ENCODE data around the gene CPLX1. TPM values are rescaled to one million over a fixed set of nuclear protein-coding genes. Genes with fewer than 3 reads are reported as not detected.

CPLX1 gene
- 115 TPM for total RNA-seq (ENCODE audit: unreplicated experiment)
- long read RNA-seq, partial matches to known transcripts: 0 of 3 reads
- long read RNA-seq, other reads (novel, unspliced or antisense): 2 of 3 reads

DNA sequence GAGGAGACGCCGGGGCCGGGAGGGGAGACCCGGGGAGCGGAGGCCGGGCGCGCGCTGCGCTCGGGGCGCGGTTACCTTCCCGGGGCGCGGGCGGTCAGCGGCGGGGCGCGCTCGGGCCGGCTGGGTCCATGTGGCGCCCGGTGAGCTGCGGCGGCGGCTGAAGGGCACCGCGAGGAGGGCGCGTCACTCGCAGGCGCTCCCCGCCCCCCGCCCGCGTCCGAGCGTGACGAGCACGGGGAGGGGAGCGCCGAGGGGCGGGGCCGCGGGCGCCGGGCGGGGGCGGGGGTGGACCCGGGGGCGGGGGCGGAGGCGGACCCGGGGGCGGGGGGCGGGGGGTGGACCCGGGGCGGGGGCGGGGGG, at the start of gene CPLX1:
TSS of gene CPLX1 (minus strand) at position 159 of the 360 bp plus-strand sequence. CDS start 1,607 bp downstream, outside the sequence.
- DNase-seq: peak; percentile 82
- Mint-ChIP-seq H3K4me3 (ENCODE audit: unreplicated experiment) (peak within 1 kb of the TSS; percentile 83), H3K27me3 (ENCODE audit: unreplicated experiment) (peaks cover 19% of the 10 kb centered on the region), H3K36me3 (ENCODE audit: unreplicated experiment) (peaks cover 8% of the 10 kb centered on the region), H3K4me1 (ENCODE audit: low read depth, unreplicated experiment) (peaks cover 7% of the 10 kb centered on the region), H3K9me3 (ENCODE audit: unreplicated experiment) (peaks cover 11% of the 10 kb centered on the region), H3K27ac (ENCODE audit: unreplicated experiment) (no peak within 1 kb of the TSS)
- TF ChIP-seq CTCF (IDR thresholded peaks at IDR 0.05; ENCODE audit: partially characterized antibody, unreplicated experiment): no peak

DNA sequence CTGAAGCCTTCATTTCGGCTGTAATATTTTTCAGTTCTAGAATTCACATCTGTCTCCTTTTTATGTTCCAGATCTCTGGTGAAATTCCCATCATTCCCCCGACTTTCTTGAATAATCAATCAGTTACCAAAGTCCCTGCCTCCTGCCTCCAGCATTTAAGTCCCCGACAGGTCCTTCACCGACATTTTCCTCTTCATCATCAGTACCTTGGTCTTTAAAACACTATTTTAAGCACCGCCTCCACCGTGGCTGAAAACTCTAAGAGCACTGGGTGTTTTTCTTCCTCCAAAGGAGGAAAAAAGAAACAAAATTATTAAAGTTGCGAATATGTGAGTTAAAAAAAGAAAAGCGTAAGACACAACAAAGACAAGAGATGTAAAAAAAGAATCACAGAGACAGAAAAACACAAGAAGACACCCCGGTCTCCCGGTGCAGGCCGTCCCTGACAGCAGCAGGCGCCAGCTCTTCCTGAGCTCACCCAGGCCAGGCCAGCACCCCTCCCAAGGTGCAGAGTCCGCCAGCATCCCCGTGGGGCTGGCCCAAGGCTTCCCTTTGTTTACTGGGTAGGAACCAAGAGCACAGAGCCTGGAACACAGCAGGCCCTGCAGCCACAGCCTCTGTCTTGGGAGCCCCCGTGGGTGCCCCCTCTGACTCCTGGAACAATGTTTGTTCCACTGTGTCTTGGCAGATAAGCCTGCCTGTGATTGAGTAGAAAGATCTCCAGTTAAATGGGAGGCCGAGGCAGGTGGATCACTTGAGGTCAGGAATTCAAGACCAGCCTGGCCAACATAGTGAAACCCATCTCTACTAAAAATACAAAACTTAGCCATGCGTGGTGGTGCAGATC, 49.3 kb upstream of the CPLX1 start:
- DNase-seq: no peak
- H3K27me3 Mint-ChIP-seq (ENCODE audit: unreplicated experiment): peaks cover 12% of the 10 kb centered on the region
- H3K9me3 Mint-ChIP-seq (ENCODE audit: unreplicated experiment): peaks cover 17% of the 10 kb centered on the region
- TF ChIP-seq CTCF (IDR thresholded peaks at IDR 0.05; ENCODE audit: partially characterized antibody, unreplicated experiment): no peak
- H3K27ac Mint-ChIP-seq (ENCODE audit: unreplicated experiment): no peak overlapping the region
- H3K4me3 Mint-ChIP-seq (ENCODE audit: unreplicated experiment): no peak overlapping the region
- peaks cover 8% of the 10 kb centered on the region for H3K36me3 Mint-ChIP-seq (ENCODE audit: unreplicated experiment)
- H3K4me1 Mint-ChIP-seq (ENCODE audit: low read depth, unreplicated experiment): peaks cover 12% of the 10 kb centered on the region

GRCh38 chr4:874056-874455, 48.1 kb upstream of the CPLX1 start:
- no peak for TF ChIP-seq CTCF (IDR thresholded peaks at IDR 0.05; ENCODE audit: partially characterized antibody, unreplicated experiment)
- Mint-ChIP-seq H3K4me3 (ENCODE audit: unreplicated experiment) (no peak overlapping the region), H3K4me1 (ENCODE audit: low read depth, unreplicated experiment) (peaks cover 10% of the 10 kb centered on the region), H3K36me3 (ENCODE audit: unreplicated experiment) (peaks cover 12% of the 10 kb centered on the region), H3K9me3 (ENCODE audit: unreplicated experiment) (peaks cover 17% of the 10 kb centered on the region), H3K27ac (ENCODE audit: unreplicated experiment) (no peak overlapping the region), H3K27me3 (ENCODE audit: unreplicated experiment) (peaks cover 16% of the 10 kb centered on the region)
- no peak for DNase-seq

DNA sequence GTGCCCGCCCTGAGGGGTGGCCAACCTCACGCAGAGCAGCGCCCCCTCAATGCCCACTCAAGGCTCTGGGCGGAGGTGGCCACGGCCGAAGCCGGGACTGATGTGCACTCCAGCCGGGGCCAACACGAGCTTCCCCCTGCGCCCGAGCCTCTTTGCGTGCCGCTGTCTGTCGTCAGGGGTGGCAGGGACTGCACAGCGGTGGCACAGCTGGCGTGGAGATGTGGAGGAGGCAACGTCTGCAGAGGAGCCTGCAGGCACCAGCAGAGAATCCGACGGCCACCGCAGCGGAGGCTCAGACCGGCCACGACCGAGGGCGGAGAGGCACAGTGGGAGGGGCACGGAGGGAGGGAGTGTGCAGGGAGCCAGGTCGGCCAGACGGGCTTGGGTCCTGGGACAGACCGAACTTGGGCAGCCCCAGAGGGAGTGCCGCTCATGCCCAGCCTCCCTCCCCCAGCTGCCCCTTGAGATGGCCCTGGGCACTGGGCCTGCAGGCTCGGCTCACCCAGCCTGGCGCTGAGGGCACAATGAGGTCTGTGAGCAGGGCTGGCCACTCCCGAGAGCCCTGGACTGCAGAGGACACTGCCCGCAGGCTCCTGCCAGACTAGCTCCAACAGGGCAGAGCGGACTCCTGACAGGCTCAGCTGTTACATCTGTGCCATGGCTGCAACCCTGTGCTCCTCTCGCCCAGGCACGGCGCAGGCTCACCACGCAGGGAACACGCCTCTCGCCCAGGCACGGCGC, 46.5 kb upstream of the CPLX1 start:
- DNase-seq: no peak
- H3K9me3 Mint-ChIP-seq (ENCODE audit: unreplicated experiment): peaks cover 14% of the 10 kb centered on the region

More for the DNA sequence above, 46.5 kb upstream of the CPLX1 start:
- Mint-ChIP-seq H3K27ac (ENCODE audit: unreplicated experiment) (no peak overlapping the region), H3K4me3 (ENCODE audit: unreplicated experiment) (no peak overlapping the region), H3K36me3 (ENCODE audit: unreplicated experiment) (peaks cover 7% of the 10 kb centered on the region), H3K4me1 (ENCODE audit: low read depth, unreplicated experiment) (peaks cover 10% of the 10 kb centered on the region), H3K27me3 (ENCODE audit: unreplicated experiment) (peaks cover 18% of the 10 kb centered on the region)
- TF ChIP-seq CTCF (IDR thresholded peaks at IDR 0.05; ENCODE audit: partially characterized antibody, unreplicated experiment): no peak

All from glutamatergic neuron (in vitro differentiated cells).